T-cell (primary cell): ENCODE measurements around the gene SNX27. TPM values are rescaled to one million over a fixed set of nuclear protein-coding genes. Genes with fewer than 3 reads are reported as not detected.

ENCODE experiments used
- ATAC-seq, 4 experiments: fragments of 200-7000 bp in 3 of 4; fragments of 150-1000 bp in 1 of 4; cut with Tn5 transposase; replicated peaks in 1 of 4; 1 replicate in 3 of 4; 2 replicates in 1 of 4; pipeline ENCODE4 v1.10.0; 2021; ENCODE audit warnings: moderate library complexity in 3 of 4, mild to moderate bottlenecking in 2 of 4, moderate number of reproducible peaks in 1 of 4
- CTCF ChIA-PET, 2 donors: fragments of 300-600 bp; sonication (Branson Sonifier 250); formaldehyde crosslinking; loops; one replicate each; lab custom pipeline; 2022; ENCODE audit warnings: antibody characterized with exemption in 2 of 2; lab: Charles Lee
- POLR2A ChIA-PET, 2 donors: fragments of 300-600 bp; sonication (Branson Sonifier 250); formaldehyde crosslinking; loops; one replicate each; lab custom pipeline; 2022; ENCODE audit warnings: antibody characterized with exemption in 2 of 2; lab: Charles Lee
- DNase-seq, 35 experiments: peaks; one replicate each; pipeline versions ENCODE4 v3.0.0 to v3.0.0-alpha.2; 2013 to 2023
- H3K27ac ChIP-seq: one replicate; pipeline ENCODE4 v1.5.1; 2013; ENCODE audit warnings: low read length
- H3K27me3 ChIP-seq, 2 experiments: replicated peaks in 1 of 2; 1 replicate in 1 of 2; 2 replicates in 1 of 2; pipeline versions ENCODE4 v1.6.1 to v1.7.0; 2013; ENCODE audit warnings: low read length in 1 of 2, mixed read lengths in 1 of 2; ENCODE audit not compliant: control insufficient read depth in 2 of 2, insufficient read depth in 2 of 2; ENCODE audit errors: extremely low read depth in 1 of 2
- H3K36me3 ChIP-seq, 2 donors: 1 replicate in 1 of 2; 2 replicates in 1 of 2; pipeline versions ENCODE4 v1.6.1 to v1.7.0; 2013; ENCODE audit warnings: low read length in 1 of 2; ENCODE audit not compliant: control insufficient read depth in 2 of 2, insufficient read depth in 1 of 2; ENCODE audit errors: extremely low read depth in 1 of 2
- H3K4me1 ChIP-seq, 2 experiments: 1 replicate in 1 of 2; 2 replicates in 1 of 2; pipeline versions ENCODE4 v1.6.1 to v1.7.0; 2013; ENCODE audit warnings: low read length in 2 of 2, mixed read lengths in 1 of 2; ENCODE audit not compliant: insufficient read depth in 2 of 2, control insufficient read depth in 1 of 2; ENCODE audit errors: extremely low read depth in 1 of 2
- H3K4me3 ChIP-seq, 2 donors: 1 replicate in 1 of 2; 2 replicates in 1 of 2; pipeline versions ENCODE4 v1.5.1 to v1.7.0; 2013; ENCODE audit warnings: mild to moderate bottlenecking in 2 of 2, low read length in 1 of 2, moderate library complexity in 1 of 2; ENCODE audit not compliant: control insufficient read depth in 1 of 2; ENCODE audit errors: extremely low read depth in 1 of 2
- H3K9me3 ChIP-seq: 2 replicates; pipeline ENCODE4 v1.7.0; 2013
- H3K27ac Mint-ChIP-seq, 2 donors: one replicate each; pipeline ENCODE4 v1.8.0; 2020 to 2021; ENCODE audit warnings: mild to moderate bottlenecking in 2 of 2, mixed read lengths in 2 of 2
- H3K27me3 Mint-ChIP-seq, 2 donors: one replicate each; pipeline ENCODE4 v1.8.0; 2021 to 2022; ENCODE audit warnings: mixed read lengths in 2 of 2
- H3K36me3 Mint-ChIP-seq: one replicate; pipeline ENCODE4 v1.8.0; 2021; ENCODE audit warnings: mixed read lengths
- H3K4me1 Mint-ChIP-seq, 3 donors: one replicate each; pipeline ENCODE4 v1.8.0; 2020 to 2022; ENCODE audit warnings: mixed read lengths in 3 of 3, mild to moderate bottlenecking in 1 of 3
- H3K4me3 Mint-ChIP-seq, 3 donors: one replicate each; pipeline ENCODE4 v1.8.0; 2020 to 2022; ENCODE audit warnings: mild to moderate bottlenecking in 3 of 3, mixed read lengths in 3 of 3, moderate library complexity in 3 of 3
- H3K9me3 Mint-ChIP-seq, 3 donors: one replicate each; pipeline ENCODE4 v1.8.0; 2020 to 2022; ENCODE audit warnings: mixed read lengths in 3 of 3
- WGBS: methylation state at CpG from one replicate; pipeline ENCODE4 v1.1.5; 2013; ENCODE audit warnings: missing lambda C conversion rate; ENCODE audit not compliant: insufficient coverage; 5-methylcytosine and 5-hydroxymethylcytosine counted together
- total RNA-seq, 35 experiments: library from RNA in 6 of 35; stranded (reverse) in 6 of 35; fragments of 120-200 nt in 1 of 35; gene quantifications; one replicate each; pipeline versions ENCODE4 v1.2.1 to v1.2.4 and lab custom pipeline; 2013 to 2026

The SNX27 gene
- total RNA-seq, 5 donors from 2014 or later (not counting 1 experiment from before 2014, with no cell fraction given): 24.2 to 33.6 (median 31.6) TPM

- Histone ChIP-seq H3K4me3 (no peak overlapping the region), H3K27me3 (peaks cover 2 to 5% of the 10 kb centered on the region in 2 experiments), H3K4me1 (peaks cover 6 to 17% of the 10 kb centered on the region in 2 experiments), H3K27ac (no peak overlapping the region), H3K9me3 (no peaks in the 10 kb centered on the region), H3K36me3 (peaks cover 0 to 2% of the 10 kb centered on the region in 2 donors)
- no CpG with 5 or more reads among the region's 3 CpGs for WGBS
- Mint-ChIP-seq H3K4me3 (no peak overlapping the region), H3K27me3 (peaks cover 3 to 8% of the 10 kb centered on the region in 2 donors), H3K9me3 (no peaks in the 10 kb centered on the region), H3K27ac (no peak overlapping the region), H3K4me1 (peaks cover 22 to 29% (median 27%) of the 10 kb centered on the region in 3 donors), H3K36me3 (peaks cover under 1% of the 10 kb centered on the region)
- ATAC-seq (no peak), DNase-seq (no peak)
- ChIA-PET CTCF (interaction anchor here in 1 of 2 donors (0.7 to 1.1 kb wide), 3 partner anchors 16 to 42 kb away, joined by 3 to 5 read pairs (median 3); no protein-coding TSS in a partner anchor), POLR2A (interaction anchor here in 1 of 2 donors (0.7 kb wide), 2 partner anchors 110 to 638 kb away, joined by 3 to 5 read pairs; no protein-coding TSS in a partner anchor)
Observed at GRCh38 chr1:151610142-151610541, 1.7 kb upstream of the SNX27 start.

GRCh38 chr1:151611288-151611790, 511 bp upstream of the SNX27 start:
- H3K36me3 Mint-ChIP-seq: peaks cover 3% of the 10 kb centered on the region
- DNase-seq (peak in 4 of 35 experiments; percentile 2 to 40 (median 12)), ATAC-seq (no peak)
- no peak overlapping the region for H3K27ac ChIP-seq
- ChIA-PET CTCF (no interaction called here), POLR2A (no interaction called here)
- H3K4me1 Mint-ChIP-seq: peaks cover 34 to 39% (median 39%) of the 10 kb centered on the region in 3 donors
- H3K4me3 Mint-ChIP-seq: peak overlapping the region; percentile 91 to 94 (median 92)
- peak overlapping the region in 1 of 2 donors; percentile 64 for H3K4me3 ChIP-seq
- H3K27me3 Mint-ChIP-seq: peaks cover 0 to 8% of the 10 kb centered on the region in 2 donors
- 53% methylated on average over 4 of the region's 6 CpGs for whole genome bisulfite sequencing
- peaks cover 2 to 3% of the 10 kb centered on the region in 2 experiments for H3K27me3 ChIP-seq
- peaks cover 8 to 17% of the 10 kb centered on the region in 2 experiments for H3K4me1 ChIP-seq
- no peaks in the 10 kb centered on the region for H3K9me3 Mint-ChIP-seq
- peaks cover 0 to 6% of the 10 kb centered on the region in 2 donors for H3K36me3 ChIP-seq
- no peaks in the 10 kb centered on the region for H3K9me3 ChIP-seq
- H3K27ac Mint-ChIP-seq: peak overlapping the region; percentile 48 to 84

GRCh38 chr1:151612501-151613281, 841 bp downstream of the SNX27 start:
- Mint-ChIP-seq H3K4me1 (peaks cover 40 to 50% (median 47%) of the 10 kb centered on the region in 3 donors), H3K36me3 (peaks cover 3% of the 10 kb centered on the region), H3K27ac (peak overlapping the region; percentile 75 to 90), H3K4me3 (peak overlapping the region; percentile 91 to 94 (median 92)), H3K9me3 (no peaks in the 10 kb centered on the region), H3K27me3 (peaks cover 0 to 5% of the 10 kb centered on the region in 2 donors)
- H3K27ac ChIP-seq: no peak overlapping the region
- H3K9me3 ChIP-seq: no peaks in the 10 kb centered on the region
- peak overlapping the region; percentile 64 to 68 for H3K4me3 ChIP-seq
- WGBS: 1% methylated on average over 36 of the region's 44 CpGs
- DNase-seq (peak in 19 of 35 experiments; percentile 1 to 47 (median 9)), ATAC-seq (peak in 3 of 4 experiments; percentile 2 to 4 (median 2))
- ChIA-PET POLR2A (no interaction called here), CTCF (interaction anchor here in 1 of 2 donors (0.7 kb wide), 1 partner anchor 19 kb away, joined by 3 read pairs; no protein-coding TSS in a partner anchor)
- H3K36me3 ChIP-seq: peaks cover 0 to 6% of the 10 kb centered on the region in 2 donors
- H3K4me1 ChIP-seq: peaks cover 8 to 17% of the 10 kb centered on the region in 2 experiments
- H3K27me3 ChIP-seq: no peaks in the 10 kb centered on the region

GRCh38 chr1:151613282-151613780, 1.5 kb downstream of the SNX27 start:
- WGBS: 81% methylated on average over 7 of the region's 9 CpGs
- Histone ChIP-seq H3K36me3 (peaks cover 0 to 6% of the 10 kb centered on the region in 2 donors), H3K27me3 (no peaks in the 10 kb centered on the region), H3K9me3 (no peaks in the 10 kb centered on the region), H3K4me3 (peak overlapping the region; percentile 64 to 68), H3K27ac (no peak overlapping the region), H3K4me1 (peaks cover 8 to 17% of the 10 kb centered on the region in 2 experiments)
- no peaks in the 10 kb centered on the region for H3K9me3 Mint-ChIP-seq
- POLR2A ChIA-PET: no interaction called here
- ATAC-seq: no peak
- peaks cover 3% of the 10 kb centered on the region for H3K36me3 Mint-ChIP-seq
- peak overlapping the region; percentile 75 to 90 for H3K27ac Mint-ChIP-seq
- H3K27me3 Mint-ChIP-seq: peaks cover 0 to 2% of the 10 kb centered on the region in 2 donors
- peak overlapping the region; percentile 91 to 94 (median 92) for H3K4me3 Mint-ChIP-seq
- H3K4me1 Mint-ChIP-seq: peaks cover 40 to 55% (median 52%) of the 10 kb centered on the region in 3 donors
- DNase-seq: no peak
- CTCF ChIA-PET: no interaction called here

GRCh38 chr1:151615711-151616504, 4.1 kb downstream of the SNX27 start:
- H3K36me3 ChIP-seq: peaks cover 0 to 9% of the 10 kb centered on the region in 2 donors
- H3K4me1 Mint-ChIP-seq: peaks cover 56 to 72% (median 68%) of the 10 kb centered on the region in 3 donors
- peaks cover 8 to 17% of the 10 kb centered on the region in 2 experiments for H3K4me1 ChIP-seq
- H3K27me3 ChIP-seq: no peaks in the 10 kb centered on the region
- DNase-seq: no peak
- no peak for ATAC-seq
- ChIA-PET POLR2A (interaction anchor here in 1 of 2 donors (0.5 kb wide), 1 partner anchor 253 kb away, joined by 6 read pairs; no protein-coding TSS in a partner anchor), CTCF (interaction anchor here in 1 of 2 donors (1.3 kb wide), 1 partner anchor 23 kb away, joined by 5 read pairs; no protein-coding TSS in a partner anchor)
- no peaks in the 10 kb centered on the region for H3K9me3 ChIP-seq
- no peak overlapping the region for H3K27ac Mint-ChIP-seq
- H3K4me3 Mint-ChIP-seq: no peak overlapping the region
- no peak overlapping the region for H3K4me3 ChIP-seq
- peaks cover 3% of the 10 kb centered on the region for H3K36me3 Mint-ChIP-seq
- no peaks in the 10 kb centered on the region for H3K9me3 Mint-ChIP-seq
- WGBS: 80% methylated on average over 1 of the region's 4 CpGs
- no peaks in the 10 kb centered on the region for H3K27me3 Mint-ChIP-seq
- H3K27ac ChIP-seq: no peak overlapping the region
